Omental fat pad (tissue), 4 donors: ENCODE data around the gene KLHL7. TPM values are rescaled to one million over a fixed set of nuclear protein-coding genes. Genes with fewer than 3 reads are reported as not detected.

Experiments
- ATAC-seq: fragments of 150-250 bp; one replicate; pipeline ENCODE4 v1.9.1; 2016; ENCODE audit warnings: mild to moderate bottlenecking, moderate library complexity; ENCODE audit not compliant: low FRiP score
- DNase-seq: peaks from one replicate; pipeline ENCODE4 v3.0.0-alpha.2; 2019; ENCODE audit warnings: low spot score
- total RNA-seq, 4 donors: library from RNA; depleted of rRNA; stranded (reverse); fragments of >200 nt; gene quantifications; one replicate each; pipeline ENCODE4 v1.1.0, GENCODE V29; 2016
- TF ChIP-seq, protein P1 (sequence below), 3 donors: fragments of 450-650 bp; IDR thresholded peaks; one replicate each; pipeline ENCODE4 v1.5.1; 2016 to 2017; ENCODE audit warnings: antibody characterized with exemption in 3 of 3, mild to moderate bottlenecking in 3 of 3, moderate library complexity in 2 of 3

KLHL7 gene
- total RNA-seq, 4 donors from 2014 or later = 19.3 to 51.7 (median 24.9) TPM

DNA sequence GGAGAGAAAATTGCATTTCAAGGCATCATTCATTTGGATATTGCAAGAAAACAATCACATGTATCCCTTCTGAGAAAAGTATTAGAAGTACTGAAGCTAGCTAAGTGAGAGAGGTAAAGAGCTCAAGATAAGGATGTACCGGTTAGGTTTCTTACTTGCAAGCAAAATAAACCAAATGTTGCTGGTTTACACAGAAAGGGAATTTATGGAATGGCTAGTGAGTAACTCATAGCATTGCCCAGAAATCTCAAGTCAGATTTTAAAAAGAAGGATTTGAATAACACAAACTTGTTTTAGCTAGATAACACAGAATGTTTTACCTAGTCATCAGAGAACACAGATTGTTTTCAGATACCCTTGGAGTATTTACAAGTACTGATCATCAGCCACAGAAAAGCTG is 30.6 kb downstream of the KLHL7 start:
- ATAC-seq (no peak), DNase-seq (no peak)
- TF ChIP-seq, protein P1, sequence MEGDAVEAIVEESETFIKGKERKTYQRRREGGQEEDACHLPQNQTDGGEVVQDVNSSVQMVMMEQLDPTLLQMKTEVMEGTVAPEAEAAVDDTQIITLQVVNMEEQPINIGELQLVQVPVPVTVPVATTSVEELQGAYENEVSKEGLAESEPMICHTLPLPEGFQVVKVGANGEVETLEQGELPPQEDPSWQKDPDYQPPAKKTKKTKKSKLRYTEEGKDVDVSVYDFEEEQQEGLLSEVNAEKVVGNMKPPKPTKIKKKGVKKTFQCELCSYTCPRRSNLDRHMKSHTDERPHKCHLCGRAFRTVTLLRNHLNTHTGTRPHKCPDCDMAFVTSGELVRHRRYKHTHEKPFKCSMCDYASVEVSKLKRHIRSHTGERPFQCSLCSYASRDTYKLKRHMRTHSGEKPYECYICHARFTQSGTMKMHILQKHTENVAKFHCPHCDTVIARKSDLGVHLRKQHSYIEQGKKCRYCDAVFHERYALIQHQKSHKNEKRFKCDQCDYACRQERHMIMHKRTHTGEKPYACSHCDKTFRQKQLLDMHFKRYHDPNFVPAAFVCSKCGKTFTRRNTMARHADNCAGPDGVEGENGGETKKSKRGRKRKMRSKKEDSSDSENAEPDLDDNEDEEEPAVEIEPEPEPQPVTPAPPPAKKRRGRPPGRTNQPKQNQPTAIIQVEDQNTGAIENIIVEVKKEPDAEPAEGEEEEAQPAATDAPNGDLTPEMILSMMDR (IDR thresholded peaks at IDR 0.05) = no peak

DNA sequence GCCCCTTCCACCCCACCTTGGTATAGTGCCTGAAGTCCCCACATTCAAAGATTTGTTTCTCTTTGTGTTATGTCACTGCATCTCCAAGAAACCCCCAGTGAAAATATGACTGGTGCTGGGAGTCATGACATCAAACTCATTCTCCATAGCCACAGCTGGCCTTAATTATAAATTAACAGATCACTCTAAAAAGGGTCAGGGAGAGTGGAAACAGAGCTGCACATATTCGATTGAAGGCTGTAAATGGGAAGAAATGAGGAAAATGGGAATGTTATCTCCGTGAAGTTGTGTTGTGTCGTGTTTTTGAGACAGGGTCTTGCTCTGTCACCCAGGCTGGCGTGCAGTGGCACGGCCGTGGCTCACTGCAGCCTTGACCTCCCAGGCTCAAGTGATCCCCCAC is 52.1 kb downstream of the KLHL7 start:
- ATAC-seq (no peak), DNase-seq (no peak)
- TF ChIP-seq, protein P1 (IDR thresholded peaks at IDR 0.05) = no peak

DNA sequence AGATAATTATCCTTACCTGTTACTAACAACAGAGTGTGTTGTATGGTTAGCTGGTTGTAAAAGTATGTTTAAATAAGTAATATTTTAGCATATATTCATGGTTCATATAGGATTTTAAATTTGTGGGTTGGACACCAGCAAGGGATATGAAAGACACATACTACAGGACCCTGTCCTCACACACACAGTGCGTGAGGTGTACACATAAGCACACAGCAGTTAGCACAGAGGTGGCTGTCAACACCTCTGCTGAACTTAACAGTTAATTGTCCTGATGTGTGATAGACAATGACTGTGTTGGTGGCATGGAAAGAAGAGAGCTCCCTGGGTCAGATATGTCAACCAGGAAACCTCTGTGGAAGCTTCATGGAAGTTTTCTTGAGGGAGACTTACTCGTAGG is 53.0 kb downstream of the KLHL7 start:
- ATAC-seq (no peak), DNase-seq (no peak)
- TF ChIP-seq, protein P1 (IDR thresholded peaks at IDR 0.05) = no peak

DNA sequence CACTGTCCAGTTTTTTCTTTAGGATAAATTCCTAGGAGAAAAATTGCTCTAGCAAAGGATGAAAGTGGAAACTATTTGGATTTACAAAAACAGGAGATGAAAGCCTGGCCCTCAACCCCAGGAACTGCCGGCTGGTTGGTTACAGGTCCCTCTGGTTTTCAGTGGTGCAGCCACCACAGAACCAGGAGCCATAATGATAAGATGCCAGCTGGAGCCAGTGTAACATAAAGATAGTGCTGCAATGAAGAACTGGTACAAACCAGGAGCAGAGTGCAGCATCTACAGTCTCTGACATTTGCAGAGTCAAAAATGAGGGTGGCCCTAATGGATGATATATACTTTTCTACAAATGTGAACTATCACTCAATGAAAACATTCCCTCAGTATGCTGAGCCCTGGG is 55.9 kb downstream of the KLHL7 start:
- TF ChIP-seq, protein P1 (IDR thresholded peaks at IDR 0.05) = no peak
- ATAC-seq (no peak), DNase-seq (no peak)

DNA sequence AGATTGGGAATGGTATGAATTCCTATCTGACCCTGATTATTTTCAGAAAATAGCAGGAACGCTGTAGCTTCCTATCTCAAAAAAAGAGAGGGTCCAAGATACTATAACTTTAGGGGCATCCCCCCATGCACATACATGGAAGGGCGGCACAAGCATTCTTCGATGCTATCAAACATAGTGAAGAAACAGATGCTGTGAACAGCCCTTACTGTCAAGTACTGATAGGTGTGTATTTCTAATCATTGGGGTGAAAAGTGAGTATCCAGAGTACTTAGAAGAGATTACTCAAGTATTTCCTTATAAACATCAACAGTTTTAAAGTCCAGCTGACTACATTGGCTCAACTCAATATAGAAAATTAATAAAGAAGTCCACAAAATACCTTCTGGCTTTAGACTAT is 59.3 kb downstream of the KLHL7 start:
- TF ChIP-seq, protein P1 (IDR thresholded peaks at IDR 0.05) = no peak
- DNase-seq (no peak), ATAC-seq (no peak)

DNA sequence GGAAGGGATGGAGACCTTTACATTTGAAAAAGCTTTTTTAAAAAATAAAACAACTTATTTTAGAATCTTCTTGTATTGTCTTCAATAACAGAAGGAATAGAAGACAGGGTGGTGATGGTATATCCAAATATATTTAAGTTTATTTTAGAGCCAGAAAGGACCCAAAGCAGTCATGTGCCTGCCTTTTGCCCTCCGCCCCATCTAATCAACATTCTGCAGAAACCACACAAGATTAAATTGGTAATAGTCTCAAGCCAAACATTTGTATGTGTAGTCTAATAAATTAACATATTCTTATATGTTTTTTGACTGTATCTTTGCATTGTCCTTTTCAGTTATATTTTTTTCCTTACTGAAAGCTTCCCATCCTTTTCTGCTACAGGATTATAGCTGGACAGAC is 59.7 kb downstream of the KLHL7 start:
- no peak for DNase-seq

DNA sequence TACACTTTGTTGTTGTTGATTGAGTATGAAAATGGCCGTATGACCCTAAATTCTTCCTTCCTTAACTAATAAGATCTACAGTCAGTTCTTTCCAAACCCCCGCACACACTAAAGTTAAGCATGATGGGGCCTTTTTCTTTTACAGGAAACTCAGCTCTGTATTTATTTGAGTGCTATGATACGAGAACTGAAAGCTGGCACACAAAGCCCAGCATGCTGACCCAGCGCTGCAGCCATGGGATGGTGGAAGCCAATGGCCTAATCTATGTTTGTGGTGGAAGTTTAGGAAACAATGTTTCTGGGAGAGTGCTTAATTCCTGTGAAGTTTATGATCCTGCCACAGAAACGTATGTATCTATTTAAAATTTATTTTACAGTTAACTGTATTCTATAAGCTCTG is 62.1 kb downstream of the KLHL7 start:
- ATAC-seq = no peak

More for the DNA sequence above, 59.7 kb downstream of the KLHL7 start:
- ATAC-seq = no peak
- TF ChIP-seq, protein P1 (IDR thresholded peaks at IDR 0.05) = no peak

More for the DNA sequence above, 62.1 kb downstream of the KLHL7 start:
- TF ChIP-seq, protein P1 (IDR thresholded peaks at IDR 0.05) = no peak
- DNase-seq = no peak
